ENCODE results near the gene PNMA5.
"Not testable (repeated sequence)": the region's sequence is repeated elsewhere in the genome, so short reads cannot be mapped to it uniquely, and the experiment has no call there.

The PNMA5 gene

DNA sequence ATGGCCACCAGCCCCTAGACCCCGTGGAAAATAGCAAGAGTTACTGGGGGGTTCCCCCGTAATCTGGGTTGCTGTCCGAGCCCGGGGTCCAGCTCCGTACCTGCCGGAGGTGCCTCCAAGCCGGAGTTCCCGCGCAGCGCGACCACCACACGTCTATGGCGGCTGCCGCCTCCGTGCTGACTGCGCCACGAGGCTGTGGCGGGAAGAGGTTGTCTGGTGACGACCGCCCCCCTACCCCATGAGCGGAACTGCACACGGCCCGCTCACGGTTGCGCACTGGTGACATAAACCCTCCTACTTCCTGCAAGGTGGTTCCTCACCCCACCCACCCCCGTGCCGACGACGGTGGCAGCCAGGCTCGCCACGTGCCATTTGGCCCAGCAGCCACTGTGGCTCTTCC, at the start of gene PNMA5:
PNMA5 (minus strand) TSS at position 184 of the 400 bp plus-strand sequence. CDS start 2,518 bp downstream, outside the sequence.
- no peak for DNase-seq (ENCODE audit: low spot score)

DNA sequence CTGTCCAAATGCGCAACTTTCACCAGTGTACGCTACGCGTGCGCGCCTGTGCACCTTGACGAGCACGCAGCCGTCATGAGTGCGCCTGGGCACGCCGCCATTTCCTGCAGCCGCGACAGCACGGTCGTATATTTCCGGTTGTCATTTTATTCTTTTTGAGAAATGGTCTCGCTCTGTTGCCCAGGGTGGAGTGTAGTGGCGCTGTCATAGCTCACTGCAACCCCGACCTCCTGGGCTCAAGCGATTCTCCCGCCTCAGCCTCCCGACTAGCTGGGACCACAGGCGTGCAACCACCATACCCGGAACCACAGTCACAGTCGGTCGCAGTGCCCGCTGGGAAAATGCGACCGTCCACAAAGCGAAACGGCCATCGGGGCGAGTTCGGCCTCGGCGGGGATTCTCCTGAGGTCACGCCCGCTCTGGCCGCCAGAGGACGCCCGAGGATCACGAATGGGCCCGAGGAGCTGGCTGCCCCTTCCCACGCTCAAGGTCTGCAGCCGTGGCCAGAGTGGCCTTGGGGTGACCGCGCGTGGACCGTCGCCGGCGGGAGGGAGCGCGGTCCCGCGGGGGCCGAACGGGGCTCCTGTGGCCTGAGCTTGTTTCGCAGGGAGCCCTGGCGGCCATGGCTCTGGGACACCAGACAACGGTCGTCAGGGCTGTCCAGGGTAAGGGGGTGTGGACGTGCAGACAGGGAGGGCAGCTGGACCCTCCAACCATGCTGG, 38.6 kb upstream of the PNMA5 start:
- peak; percentile 85 for DNase-seq (ENCODE audit: low spot score)

DNA sequence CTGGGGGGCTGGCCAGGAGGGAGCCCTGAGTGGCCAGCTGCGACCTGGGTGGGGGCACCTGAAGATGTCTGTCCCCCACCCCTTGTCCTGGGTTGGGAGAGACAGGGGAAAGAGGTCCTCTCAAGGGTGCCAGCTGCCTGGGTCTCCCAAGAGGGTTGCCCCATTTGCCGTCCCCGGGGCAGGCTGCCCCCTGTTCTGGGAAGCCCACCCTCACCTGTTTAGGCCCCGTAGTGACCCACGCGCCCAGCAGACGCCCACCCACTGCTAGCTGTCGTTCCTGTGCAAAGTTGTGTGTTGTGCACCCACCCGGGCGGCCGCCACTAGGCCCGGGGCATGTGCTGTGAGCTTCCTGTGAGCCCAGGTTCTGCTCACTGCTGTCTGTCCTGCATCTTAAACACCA, 36.9 kb upstream of the PNMA5 start:
- DNase-seq (ENCODE audit: low spot score) = no peak

DNA sequence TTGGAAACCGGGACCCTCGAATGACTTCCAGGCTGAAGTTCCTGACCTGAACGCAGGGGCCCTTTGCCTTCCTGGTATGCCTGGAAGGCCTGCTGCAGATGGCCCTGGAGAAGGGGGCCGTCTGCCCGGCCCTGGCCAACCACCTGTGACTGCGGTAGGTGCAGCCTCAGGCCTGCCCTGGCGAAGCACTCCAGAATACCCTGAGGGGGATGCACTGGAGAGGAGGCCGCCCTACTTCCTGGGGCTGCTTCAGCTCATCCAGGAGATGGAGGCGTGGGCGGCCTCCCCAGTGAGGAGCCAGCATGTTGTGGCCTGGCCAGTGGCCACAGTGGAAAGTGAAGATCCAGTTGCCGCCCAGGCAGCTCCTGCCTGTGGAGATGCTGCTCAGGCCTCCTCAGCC, 36.0 kb upstream of the PNMA5 start:
- no peak for DNase-seq (ENCODE audit: low spot score)

DNA sequence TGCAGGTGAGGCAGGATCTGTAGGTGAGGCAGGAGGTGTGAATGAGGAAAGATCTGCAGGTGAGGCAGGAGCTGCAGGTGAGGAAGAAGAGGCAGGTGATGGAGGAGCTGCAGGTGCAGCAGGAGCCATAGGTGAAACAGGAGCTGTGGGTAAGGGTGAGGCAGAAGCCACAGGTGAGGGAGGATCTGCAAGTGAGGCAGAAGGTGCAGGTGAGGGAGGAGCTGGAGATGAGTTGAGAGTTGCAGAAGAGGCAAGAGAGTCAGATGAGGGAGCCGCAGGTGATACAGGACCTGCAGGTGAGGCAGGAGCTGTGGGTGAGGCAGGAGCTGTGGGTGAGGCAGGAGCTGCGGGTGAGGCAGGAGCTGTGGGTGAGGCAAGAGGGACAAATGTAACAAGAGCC, 35.2 kb upstream of the PNMA5 start:
- no peak for DNase-seq (ENCODE audit: low spot score)

DNA sequence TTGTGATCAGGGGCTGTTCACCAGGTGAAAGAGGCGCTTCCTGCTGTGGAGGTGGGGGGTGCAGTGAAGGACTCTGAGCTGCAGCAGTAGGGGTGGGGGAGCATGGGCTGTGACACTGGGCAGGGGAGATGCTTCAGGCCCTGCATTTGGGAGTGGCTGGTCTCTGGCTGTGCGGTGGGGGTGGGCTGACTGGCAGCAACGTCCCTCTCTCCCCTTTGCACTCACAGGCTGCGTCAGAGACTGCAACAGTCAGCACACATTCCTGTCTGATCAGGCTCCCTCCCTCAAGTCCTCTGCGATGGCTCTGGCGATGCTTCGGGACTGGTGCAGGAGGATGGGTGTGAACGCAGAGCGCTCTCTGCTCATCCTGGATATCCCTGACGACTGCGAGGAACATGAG, 34.6 kb upstream of the PNMA5 start:
- not testable (repeated sequence) for DNase-seq (ENCODE audit: low spot score)

DNA sequence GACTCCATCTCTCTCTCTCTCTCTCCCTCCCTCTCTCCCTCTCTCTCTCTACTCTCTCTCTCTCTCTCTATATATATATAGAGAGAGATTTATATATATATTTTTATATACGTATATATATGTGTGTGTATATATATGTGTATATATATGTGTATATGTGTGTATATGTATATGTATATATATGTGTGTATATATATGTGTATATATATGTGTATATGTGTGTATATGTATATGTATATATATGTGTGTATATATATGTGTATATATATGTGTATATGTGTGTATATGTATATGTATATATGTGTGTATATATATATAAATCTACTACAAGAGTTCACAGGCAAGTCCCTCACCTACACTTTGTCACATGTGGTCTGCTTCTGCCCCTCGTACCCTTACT, 32.6 kb upstream of the PNMA5 start:
- DNase-seq (ENCODE audit: low spot score) = not testable (repeated sequence)

DNA sequence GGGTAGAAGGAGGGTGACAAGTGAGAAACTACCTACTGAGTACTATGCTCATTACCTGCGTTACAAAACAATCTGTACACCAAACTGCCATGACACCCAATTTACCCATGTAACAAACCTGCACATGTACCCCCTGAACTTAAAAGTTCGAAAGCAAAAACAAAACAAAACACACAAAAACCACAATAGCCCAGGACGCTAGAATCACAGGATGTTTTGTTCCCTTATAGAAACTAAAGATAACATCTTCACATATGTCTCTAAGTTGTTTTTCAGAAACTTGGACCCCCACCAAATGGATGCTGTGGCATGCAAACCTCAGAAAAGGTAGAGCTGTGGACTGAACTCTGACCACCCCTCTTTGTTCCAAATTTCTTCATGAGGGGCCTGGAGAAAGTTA, 25.2 kb upstream of the PNMA5 start:
- DNase-seq (ENCODE audit: low spot score) = no peak

DNA sequence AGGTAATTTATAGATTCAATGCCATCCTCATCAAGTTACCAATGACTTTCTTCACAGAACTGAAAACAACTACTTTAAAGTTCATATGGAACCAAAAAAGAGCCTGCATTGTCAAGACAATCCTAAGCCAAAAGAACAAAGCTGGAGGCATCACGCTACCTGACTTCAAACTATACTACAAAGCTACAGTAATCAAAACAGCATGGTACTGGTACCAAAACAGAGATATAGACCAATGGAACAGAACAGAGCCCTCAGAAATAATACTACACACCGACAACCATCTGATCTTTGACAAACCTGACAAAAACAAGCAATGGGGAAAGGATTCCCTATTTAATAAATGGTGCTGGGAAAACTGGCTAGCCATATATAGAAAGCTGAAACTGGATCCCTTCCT, 23.3 kb upstream of the PNMA5 start:
- not testable (repeated sequence) for DNase-seq (ENCODE audit: low spot score)

DNA sequence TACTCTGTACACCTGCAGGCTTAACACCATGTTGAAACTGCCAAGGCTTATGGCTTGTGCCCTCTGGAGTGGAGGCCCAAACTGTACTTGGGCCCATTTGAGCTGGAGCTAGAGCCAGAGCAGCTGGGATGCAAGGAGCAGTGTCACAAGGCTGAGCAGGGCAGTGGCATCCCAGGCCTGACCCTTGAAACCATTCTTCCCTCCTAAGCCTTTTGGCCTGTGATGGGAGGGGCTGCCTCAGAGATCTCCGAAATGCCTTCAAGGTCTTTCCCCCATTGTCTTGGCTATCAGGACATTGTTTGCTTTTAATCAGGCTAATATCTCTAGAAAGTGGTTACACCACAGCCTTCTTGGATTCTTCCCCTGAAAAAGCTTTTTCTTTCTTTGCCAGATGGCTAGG, 10.9 kb upstream of the PNMA5 start:
- no peak for DNase-seq (ENCODE audit: low spot score)

DNA sequence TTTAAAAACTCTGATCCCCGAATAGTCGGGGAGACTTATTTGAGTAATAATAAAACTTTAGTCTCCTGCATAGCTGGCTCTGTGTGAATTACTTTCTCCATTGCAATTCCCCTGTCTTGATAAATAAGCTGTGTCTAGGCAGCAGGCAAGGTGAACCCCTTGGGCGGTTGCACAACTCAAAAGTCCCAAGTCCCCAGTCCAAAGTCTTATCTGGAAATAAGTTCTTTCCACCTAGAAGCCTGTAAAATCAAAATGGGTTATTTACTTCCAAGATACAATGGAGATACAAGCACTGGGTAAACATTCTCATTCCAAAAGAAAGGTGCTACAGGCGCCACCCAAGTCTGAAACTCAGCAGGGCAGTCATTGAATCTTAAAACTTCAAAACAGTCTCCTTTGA, 10.1 kb upstream of the PNMA5 start:
- no peak for DNase-seq (ENCODE audit: low spot score)

DNA sequence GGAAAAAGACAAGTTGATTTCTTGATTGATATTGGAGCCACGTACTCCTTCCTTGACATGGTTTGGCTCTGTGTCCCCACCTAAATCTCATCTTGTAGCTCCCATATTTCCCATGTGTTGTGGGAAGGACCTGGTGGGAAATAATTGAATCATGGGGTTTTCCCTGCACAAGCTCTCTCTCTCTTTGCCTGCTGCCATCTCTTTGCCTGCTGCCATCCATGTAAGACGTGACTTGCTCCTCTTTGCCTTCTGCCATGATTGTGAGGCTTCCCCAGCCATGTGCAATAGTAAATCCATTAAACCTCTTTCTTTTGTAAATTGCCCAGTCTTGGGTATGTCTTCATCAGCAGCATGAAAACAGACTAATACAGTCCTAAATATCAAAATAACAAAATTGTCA, 8.3 kb upstream of the PNMA5 start:
- not testable (repeated sequence) for DNase-seq (ENCODE audit: low spot score)

DNA sequence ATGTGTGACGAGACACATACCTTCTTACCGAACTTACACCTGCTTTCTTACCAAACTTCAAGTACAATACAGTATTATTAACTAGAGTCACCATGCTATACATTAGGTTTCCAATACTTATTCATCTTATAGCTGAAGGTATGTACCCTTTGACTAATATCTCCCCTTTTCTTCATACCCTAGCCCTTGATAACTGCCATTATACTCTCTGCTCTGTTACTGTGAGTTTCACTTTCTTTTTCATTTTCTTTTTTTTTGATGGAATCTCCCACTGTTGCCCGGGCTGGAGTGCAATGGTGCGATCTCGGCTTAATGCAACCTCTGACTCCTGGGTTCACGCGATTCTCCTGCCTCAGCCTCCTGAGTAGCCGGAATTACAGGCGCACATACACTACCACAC, 3.4 kb upstream of the PNMA5 start:
- no peak for DNase-seq (ENCODE audit: low spot score)

DNA sequence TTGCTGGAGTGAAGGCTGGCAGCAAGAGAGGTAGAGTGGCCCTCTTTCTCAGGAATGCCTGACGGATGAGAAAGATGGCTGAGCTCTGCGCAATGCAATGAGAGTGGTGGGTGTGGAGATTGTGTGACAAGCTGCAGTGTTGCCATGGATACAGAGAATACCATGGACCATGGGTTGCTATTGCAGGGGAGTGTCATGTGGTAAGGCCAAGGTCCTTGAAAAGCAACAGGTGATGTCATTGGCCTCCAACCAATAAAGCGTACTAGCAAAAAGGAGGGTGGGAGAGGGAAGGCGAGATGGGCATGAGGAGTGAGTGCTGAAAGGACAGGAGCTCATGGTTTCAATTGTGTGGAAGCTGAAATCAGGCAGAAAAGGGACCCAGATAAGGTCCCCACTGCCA, 1.8 kb downstream of the PNMA5 start:
- DNase-seq (ENCODE audit: low spot score) = no peak

DNA sequence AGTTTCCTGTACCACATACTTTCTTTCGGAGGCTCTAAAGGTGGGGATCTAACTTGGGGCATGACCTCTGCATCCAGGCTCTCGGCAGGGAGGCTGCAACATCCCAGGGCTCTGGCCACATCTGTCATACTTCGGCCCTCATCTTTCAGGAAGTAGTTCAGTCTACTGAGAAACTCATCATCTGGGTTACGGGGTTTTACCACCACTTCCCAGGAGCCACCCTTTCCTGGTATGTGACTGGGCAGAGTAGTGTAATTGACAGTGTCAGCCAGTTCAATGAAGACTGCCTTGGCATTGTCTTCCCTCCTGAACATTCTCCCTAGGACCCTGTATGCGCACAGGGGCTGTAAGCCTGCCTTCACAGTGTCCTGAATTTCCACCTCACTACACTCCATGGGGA, 2.8 kb downstream of the PNMA5 start:
- no peak for DNase-seq (ENCODE audit: low spot score)

DNA sequence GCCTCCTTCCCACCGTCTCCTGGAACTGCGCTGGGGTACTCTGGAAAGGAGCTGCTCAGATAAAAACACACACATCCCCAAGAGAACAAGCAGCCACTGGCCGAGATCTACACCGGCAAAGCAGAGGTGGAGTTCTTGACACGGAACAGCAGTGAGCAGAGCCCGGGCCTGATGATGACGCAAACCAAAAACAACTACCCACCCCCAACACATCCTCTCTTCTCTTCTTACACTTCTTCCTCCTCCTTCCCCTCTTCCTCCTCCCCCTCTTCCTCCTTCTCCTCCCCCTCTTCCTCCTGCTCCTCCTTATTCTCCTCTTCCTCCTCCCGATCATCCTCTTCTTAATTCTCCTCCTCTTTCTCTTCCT, 4.6 kb downstream of the PNMA5 start:
- DNase-seq (ENCODE audit: low spot score) = no peak

DNA sequence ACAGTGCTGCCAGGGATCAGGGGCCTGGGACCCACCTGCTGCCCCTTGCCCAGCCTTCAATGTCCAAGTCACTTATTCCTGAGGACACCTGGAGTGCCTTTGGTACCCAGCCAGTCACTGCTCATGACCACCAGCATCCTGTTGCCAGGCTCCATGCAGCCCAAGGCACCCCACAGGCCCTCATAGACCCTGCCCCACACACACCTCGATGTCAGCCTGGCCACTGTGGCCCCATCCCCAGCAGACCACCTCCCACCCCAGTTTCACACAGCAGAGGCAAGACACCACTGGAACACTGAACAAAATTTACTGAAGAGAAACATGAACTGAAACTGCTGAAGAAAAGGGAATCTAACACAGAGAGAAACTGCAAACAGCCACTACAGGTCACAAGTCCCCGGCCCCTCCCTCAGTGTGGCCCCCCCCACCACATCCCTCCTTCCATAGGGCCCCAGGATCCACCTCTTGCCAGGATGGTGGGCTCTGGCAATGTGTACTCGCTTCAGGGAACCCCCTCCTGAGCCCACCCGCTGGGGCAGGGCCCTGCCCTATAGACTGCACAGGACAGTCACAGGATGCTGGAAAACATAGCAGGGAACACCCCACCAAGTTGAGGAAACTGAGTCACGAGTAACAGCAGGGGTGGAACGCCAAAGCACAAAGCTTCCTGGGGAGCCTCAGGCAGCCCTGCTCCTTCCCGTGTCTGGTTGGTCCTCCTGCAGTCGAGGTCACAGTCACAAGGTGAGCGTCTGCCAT, 5.2 kb downstream of the PNMA5 start:
- no peak for DNase-seq (ENCODE audit: low spot score)

DNA sequence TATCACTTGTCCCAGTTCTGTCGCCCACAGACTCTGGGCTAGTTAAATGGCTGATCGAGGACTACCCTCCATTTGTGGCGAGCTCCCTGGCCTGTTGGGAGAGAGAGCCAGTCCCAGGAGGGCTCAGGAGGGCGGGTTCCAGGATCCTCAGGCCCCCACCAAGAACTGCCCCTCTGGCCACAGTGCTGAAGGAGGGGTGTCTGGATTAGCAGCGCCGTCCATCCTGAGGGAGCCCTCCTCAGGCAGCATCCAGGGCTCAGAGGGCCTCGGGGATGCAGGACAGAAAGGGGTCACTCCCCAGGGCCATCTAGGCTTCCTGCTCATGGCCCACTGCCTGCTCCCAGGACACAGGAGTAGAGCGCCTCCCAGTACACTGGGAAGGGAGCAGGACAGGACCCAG, 6.1 kb downstream of the PNMA5 start:
- no peak for DNase-seq (ENCODE audit: low spot score)

DNA sequence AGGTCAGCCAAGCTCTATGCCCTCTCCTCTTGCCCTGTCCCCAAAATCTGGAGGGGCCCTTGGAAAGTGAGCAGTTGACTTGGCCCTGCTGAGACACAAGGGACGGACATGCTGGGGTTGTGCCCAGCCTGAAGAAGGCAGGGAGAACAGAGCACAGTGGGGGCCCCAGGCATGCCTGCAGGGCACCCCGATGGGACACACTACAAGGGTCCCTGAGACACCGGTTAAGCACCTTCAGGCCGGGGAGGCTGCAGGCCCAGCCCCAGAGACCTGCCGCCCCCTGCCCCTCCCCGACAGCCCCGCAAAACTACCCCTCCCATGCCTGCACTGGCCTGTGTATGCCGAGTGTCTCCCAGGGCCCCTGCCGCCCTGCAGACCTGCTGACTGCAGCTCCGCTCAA, 6.8 kb downstream of the PNMA5 start:
- DNase-seq (ENCODE audit: low spot score) = not testable (repeated sequence)

DNA sequence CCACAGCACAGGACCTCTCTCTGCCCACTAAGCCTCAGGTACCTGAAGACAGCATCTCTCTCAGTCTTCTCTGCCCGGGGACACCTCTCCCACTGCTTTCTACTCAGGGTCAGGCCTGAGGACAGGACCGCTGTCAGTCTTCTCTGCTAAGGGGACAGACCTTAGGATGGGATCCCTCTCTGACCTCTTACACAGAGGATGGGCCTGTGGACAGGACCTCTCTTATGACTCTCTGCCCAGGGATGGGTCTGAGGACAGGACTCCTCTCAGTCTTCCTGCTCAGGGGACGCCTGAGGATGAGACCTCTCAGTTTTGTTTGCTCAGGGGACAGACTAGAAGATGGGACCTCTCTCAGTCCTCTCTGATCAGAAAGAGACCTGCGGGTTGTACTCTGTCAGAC, 8.5 kb downstream of the PNMA5 start:
- DNase-seq (ENCODE audit: low spot score) = not testable (repeated sequence)

DNA sequence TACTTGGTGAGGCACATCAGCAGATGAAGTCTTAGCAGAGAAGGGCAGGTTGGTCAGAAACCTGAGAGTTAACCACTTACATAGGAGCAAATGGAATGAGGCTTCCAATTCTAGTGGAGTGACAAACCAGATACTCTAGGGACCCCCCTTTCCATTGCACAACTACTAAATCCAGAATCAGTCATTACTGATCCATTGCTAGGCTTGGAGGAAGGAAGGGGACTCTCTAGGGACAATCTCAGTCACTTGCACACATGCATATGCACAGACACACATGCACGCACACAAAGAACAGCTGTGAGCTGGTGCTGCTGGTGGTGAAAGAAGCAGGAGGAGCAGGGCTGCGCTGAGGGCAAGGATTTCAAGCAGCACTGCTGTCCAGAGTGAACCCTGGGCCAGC, 25.7 kb downstream of the PNMA5 start:
- no peak for DNase-seq (ENCODE audit: low spot score)

DNA sequence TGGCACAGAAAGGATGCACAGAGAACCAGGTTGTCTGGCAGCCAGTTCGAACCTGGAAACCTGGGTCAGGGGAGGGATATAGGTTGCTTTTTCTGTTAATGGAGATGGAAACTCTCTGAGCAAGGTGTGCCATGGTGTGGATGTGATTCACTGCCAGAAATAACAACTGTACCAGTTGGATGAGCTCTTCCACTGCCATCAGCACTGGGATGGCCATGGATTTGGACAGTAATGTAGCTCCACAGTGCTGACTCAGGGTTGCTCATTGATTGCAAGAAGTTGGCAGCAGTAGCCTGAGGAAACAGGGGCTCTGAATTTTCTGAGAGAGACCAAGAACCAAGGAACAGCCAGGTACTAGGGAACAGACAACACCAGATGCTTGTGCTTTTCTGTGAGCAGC, 33.8 kb downstream of the PNMA5 start:
- no peak for DNase-seq (ENCODE audit: low spot score)

DNA sequence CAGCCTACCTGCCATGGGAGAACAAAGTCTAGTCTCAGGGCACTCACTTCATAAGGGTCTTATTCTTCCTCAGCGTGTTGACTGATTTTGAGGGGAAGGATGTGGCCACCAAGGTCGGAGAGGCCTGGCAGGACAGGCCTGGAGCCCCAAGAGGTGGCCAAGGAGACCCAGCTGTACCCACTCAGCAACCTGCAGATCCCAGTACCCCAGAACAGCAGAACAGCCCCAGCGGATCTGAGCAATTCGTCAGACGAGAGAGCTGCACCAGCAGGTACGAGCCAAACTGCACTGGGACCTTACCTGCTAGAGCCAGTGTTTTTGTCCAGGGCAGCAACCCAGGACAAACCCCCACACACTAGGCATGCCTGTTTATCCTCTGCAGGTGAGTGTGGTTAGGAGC, 34.3 kb downstream of the PNMA5 start:
- no peak for DNase-seq (ENCODE audit: low spot score)
